Right forelimb (tissue), 1 donor: ENCODE measurements around the gene CNTN5.

Source experiments
- DNase-seq: peaks from one replicate; pipeline ENCODE4 v3.0.0-alpha.2; 2018

The CNTN5 gene

DNA sequence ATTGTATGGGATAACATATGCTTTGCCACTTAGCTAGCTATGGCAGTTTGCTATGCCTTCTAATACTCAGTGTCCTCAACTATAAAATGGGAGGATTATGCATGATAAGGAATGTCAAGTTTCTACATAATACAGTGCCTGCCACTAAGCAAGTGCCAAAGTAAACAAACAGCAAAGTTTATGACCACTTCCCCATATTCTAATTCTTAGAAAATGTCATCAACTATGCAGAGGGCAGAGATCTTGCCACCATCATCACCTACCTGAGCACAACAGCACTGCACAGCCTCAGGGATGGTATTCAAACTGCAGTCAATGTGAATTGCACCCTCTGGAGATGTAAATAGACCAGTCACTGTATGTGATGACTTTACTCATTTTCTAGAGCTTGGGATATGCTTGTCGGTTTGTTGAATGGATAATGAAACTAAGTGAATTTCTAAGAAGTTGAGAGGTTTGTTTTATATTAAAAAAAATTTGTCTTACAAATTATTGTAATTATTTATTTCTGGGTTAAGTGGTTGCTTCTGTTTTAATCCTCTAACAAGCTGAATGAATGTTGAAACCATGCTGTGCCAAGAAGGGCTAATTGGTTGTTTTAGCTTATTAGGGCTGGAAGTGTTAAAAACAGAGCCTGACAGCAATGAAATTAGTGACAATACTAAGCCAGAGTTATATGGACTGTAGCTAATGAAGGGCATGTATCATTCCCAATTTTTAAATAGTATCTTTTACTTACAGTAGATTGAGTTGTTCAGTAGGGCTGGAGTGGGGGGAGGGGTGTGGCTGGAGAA is 398.4 kb downstream of the CNTN5 start:
- no peak for DNase-seq

GRCh38 chr11:99419991-99420390 is 399.2 kb downstream of the CNTN5 start:
- no peak for DNase-seq

DNA sequence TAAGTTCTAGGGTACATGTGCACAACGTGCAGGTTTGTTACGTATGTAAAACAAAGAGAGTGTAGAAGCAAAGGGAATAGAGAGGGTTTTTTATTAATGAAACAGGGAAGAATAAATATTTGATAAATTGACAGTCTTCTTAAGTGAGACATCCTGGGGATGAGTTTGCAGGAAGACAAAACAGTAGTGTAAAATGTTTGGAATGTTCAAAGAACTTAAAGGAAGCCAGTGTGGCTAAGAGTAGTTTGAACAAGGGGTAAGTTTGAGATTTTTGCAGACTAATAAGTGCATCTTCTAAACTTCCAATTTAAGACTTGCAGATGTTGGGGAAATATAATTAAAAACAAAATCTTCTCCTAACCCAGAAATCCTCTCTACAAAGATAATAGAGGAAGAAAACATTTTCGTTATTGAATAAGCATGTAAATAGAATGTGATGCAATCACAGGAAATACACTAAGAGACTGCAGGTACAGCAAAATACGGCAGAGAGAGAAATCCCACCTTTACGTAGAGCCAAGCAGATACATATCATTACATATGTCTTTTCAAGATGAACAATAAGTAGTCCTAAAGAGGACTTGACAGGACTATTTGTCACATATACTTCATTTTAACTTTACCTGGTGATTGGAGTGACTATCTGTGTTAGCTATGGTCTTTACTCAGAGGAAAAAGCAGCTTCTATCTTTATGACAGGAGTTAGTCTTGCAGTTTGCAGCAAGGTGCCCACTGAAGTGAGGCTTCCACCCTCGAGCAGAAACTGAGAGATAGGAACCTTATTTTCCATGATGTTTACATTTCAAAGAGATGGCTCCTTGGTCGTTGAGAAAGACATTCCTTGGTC is 402.1 kb downstream of the CNTN5 start:
- DNase-seq, result no peak

- no peak for DNase-seq
These were observed 402.8 kb downstream of the CNTN5 start for GRCh38 chr11:99423428-99423983.

- no peak for DNase-seq
These were observed 403.8 kb downstream of the CNTN5 start for GRCh38 chr11:99424313-99425084.

- no peak for DNase-seq
These were observed 404.8 kb downstream of the CNTN5 start for GRCh38 chr11:99425596-99425995.

DNA sequence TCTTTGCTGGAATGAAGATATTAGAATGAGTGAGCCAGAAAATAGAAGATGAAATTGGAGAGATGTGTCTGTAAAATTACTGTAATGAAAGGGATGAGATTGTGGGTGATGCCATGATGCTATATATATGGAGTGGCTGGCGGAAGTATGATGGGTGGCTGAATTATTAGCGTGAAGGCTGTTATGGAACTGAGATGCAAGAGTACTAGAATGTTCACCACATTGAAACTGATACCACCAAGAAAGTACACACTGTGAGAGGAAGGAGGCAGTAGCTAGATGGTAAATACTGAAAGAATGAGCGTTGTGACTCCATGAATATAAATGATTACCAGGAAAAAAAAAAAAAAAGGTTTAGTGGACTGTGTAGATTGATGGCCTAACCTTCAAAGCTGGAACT is 411.9 kb downstream of the CNTN5 start:
- DNase-seq, result no peak

DNA sequence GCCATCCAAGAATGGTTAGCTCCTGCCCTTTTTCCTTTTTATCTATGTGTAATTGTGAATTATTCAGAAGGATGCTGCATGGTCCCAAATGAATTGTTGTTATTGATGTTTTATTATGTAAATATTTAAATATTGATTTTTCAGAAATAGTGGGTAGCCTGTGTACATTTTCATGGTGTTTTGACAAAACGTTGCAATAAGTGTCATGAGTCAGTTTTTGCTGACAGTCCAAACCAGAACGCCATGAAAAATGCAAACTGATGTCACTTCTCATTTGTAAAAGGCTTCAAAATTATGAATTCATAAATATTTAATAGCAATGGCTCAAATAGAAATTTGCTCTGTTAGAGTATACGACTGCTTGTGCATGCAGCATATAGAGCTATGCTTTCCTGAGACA is 422.5 kb downstream of the CNTN5 start:
- DNase-seq, result no peak

DNA sequence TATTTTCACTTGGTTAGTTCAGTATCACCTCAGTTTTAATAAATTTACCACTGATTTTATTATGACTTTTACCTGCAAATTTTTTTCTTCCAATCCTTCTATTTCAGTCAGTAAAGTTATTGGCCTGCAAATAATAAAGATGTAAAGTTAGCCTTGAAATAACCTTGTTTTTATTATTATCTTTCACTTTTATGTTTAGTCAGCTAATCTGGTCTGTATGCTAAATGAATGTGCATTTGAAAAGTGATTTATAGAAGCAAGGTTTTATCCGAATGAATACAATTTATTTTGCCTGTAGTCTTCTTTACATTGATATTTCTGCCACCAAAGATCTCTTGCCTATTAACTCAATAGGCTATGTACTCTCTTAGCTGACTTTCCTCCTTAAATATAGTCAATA is 425.7 kb downstream of the CNTN5 start:
- no peak for DNase-seq

DNA sequence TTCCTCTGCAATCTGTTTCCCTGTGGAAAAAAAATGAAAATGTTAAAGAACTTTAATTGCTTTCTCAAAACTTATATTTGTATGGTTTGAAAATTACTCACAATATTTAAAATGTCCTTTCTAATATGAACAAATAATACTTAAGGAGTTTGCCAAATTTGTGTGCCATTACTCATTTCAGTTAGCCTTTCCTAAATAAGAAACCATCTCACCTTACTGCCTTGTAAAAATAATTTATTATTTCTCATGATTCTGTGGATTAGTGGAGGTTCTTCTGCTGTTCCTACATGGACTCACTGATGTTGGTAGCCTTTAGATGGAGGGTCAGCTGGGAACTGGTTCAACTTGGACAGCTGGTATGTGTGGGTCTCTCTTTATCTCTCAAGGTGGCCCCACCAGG is 428.6 kb downstream of the CNTN5 start:
- DNase-seq, result no peak

GRCh38 chr11:99452075-99452474 is 431.3 kb downstream of the CNTN5 start:
- no peak for DNase-seq

- no peak for DNase-seq
These were observed 441.2 kb downstream of the CNTN5 start for GRCh38 chr11:99461913-99462312.

GRCh38 chr11:99464985-99465384 is 444.2 kb downstream of the CNTN5 start:
- DNase-seq, result no peak

DNA sequence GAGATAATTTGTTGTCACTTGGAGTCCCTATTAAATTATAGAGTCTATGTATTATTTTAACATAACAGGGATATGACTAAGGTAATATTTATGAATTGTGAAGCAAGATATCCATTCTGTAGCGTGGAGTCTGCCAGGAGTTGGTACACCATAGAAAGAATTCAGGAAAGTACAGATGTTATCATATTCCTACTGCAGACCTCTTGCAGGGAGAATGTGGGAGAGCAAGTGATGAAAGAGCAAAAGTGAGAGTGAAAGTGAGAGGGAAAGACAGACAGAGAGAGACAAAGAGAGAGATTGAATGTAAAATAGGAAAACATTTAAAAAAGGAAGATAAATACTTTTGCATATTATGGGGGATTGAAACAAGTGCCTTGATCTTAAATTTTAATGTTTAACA is 468.8 kb downstream of the CNTN5 start:
- DNase-seq, result no peak

GRCh38 chr11:99494065-99494464 is 473.3 kb downstream of the CNTN5 start:
- DNase-seq, result no peak

DNA sequence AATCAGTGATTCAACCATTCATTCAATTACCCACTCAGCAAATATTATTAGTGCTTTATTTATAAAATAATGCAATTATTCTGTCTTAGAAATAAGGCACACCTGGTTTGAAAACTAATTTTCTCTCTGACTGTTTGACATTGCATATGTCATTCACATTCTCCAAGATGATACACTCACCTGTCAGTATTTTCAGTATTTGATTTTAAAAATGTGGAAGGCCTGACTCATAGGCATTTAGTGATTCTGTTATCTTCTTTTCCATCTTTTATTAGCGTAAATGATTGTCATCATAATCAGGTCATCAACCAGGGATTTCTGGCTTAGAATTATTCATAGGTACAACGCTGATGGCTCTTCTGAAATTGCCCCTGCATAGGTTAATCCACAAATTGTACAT is 480.9 kb downstream of the CNTN5 start:
- no peak for DNase-seq

GRCh38 chr11:99505316-99505715 is 484.6 kb downstream of the CNTN5 start:
- no peak for DNase-seq

GRCh38 chr11:99505831-99506230 is 485.1 kb downstream of the CNTN5 start:
- no peak for DNase-seq

DNA sequence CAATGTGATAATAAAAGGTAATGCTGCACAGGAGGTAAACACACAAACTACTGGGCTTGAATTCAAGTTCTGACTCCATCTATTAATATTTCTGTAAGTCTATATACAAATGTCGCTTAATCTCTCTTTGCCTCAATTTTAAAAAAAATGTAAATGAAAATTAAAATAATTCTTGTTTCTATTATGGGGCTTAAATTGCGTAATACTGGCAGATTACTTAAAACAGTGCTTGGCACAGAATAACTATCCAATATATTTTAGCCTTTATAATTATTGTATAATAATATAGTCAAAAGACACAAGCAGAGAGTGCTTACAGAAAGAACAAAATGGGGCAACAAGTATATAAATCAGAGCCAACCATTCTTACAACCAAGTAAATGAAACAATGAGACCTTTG is 489.1 kb downstream of the CNTN5 start:
- DNase-seq, result no peak

- DNase-seq, result no peak
These were observed 492.6 kb downstream of the CNTN5 start for GRCh38 chr11:99513368-99513767.

GRCh38 chr11:99519095-99519494 is 498.3 kb downstream of the CNTN5 start:
- DNase-seq, result no peak

GRCh38 chr11:99522467-99523173 is 501.9 kb downstream of the CNTN5 start:
- no peak for DNase-seq
